ENCODE measurements around the gene GSTT2. TPM values are rescaled to one million over a fixed set of nuclear protein-coding genes. Genes with fewer than 3 reads are reported as not detected.

Gene GSTT2
- total RNA-seq, 5 donors from 2014 or later (not counting 1 experiment from before 2014, with no cell fraction given) = not detected

- peaks cover 3 to 17% of the 10 kb centered on the region in 2 experiments for H3K4me1 ChIP-seq (ENCODE audit: control insufficient read depth in 1 of 2, extremely low read depth in 1 of 2, insufficient read depth in 2 of 2, low read length in 2 of 2)
- POLR2A ChIA-PET = no interaction called here
- H3K27me3 Mint-ChIP-seq = no peaks in the 10 kb centered on the region
- DNase-seq = no peak
- H3K27ac ChIP-seq (ENCODE audit: low read length) = peak overlapping the region; percentile 85
- H3K4me1 Mint-ChIP-seq = peaks cover 30 to 52% (median 32%) of the 10 kb centered on the region in 3 donors
- ATAC-seq (replicated peaks in 1 of 4) = no peak
- H3K9me3 Mint-ChIP-seq = no peaks in the 10 kb centered on the region
- H3K27me3 ChIP-seq (replicated peaks in 1 of 2; ENCODE audit: control insufficient read depth in 2 of 2, extremely low read depth in 1 of 2, insufficient read depth in 2 of 2, low read length in 1 of 2) = peaks cover 0 to 4% of the 10 kb centered on the region in 2 experiments
- H3K9me3 ChIP-seq = no peaks in the 10 kb centered on the region
- H3K36me3 ChIP-seq (ENCODE audit: control insufficient read depth in 2 of 2, extremely low read depth in 1 of 2, insufficient read depth in 1 of 2, low read length in 1 of 2) = no peaks in the 10 kb centered on the region
- peaks cover 7% of the 10 kb centered on the region for H3K36me3 Mint-ChIP-seq
- peak overlapping the region; percentile 94 to 96 (median 94) for H3K4me3 Mint-ChIP-seq
- peak overlapping the region; percentile 78 to 99 for H3K4me3 ChIP-seq (ENCODE audit: control insufficient read depth in 1 of 2, extremely low read depth in 1 of 2, low read length in 1 of 2)
- peak overlapping the region; percentile 92 to 94 for H3K27ac Mint-ChIP-seq
- 0% methylated on average over 9 of the region's 10 CpGs for WGBS (ENCODE audit: insufficient coverage)
- CTCF ChIA-PET = interaction anchor here in 1 of 2 donors (1.4 to 2.1 kb wide), 2 partner anchors 23 to 26 kb away, joined by 4 to 6 read pairs; no protein-coding TSS in a partner anchor
These were observed 31.8 kb downstream of the GSTT2 start for GRCh38 chr22:24011735-24012068.

GRCh38 chr22:24016156-24016555 is 36.2 kb downstream of the GSTT2 start:
- ChIA-PET CTCF (interaction anchor here in 1 of 2 donors (0.7 kb wide), 2 partner anchors 328 to 1353 kb away, joined by 3 to 4 read pairs; no protein-coding TSS in a partner anchor), POLR2A (interaction anchor here in 1 of 2 donors (0.6 kb wide), 1 partner anchor 832 kb away, joined by 4 read pairs; no protein-coding TSS in a partner anchor)
- no peak overlapping the region for H3K4me3 Mint-ChIP-seq
- H3K27ac Mint-ChIP-seq = no peak overlapping the region
- ATAC-seq (replicated peaks in 1 of 4) (no peak), DNase-seq (no peak)
- Histone ChIP-seq H3K36me3 (ENCODE audit: control insufficient read depth in 2 of 2, extremely low read depth in 1 of 2, insufficient read depth in 1 of 2, low read length in 1 of 2) (no peaks in the 10 kb centered on the region), H3K9me3 (no peaks in the 10 kb centered on the region), H3K4me3 (ENCODE audit: control insufficient read depth in 1 of 2, extremely low read depth in 1 of 2, low read length in 1 of 2) (no peak overlapping the region), H3K27ac (ENCODE audit: low read length) (no peak overlapping the region), H3K4me1 (ENCODE audit: control insufficient read depth in 1 of 2, extremely low read depth in 1 of 2, insufficient read depth in 2 of 2, low read length in 2 of 2) (peaks cover 3 to 10% of the 10 kb centered on the region in 2 experiments), H3K27me3 (replicated peaks in 1 of 2; ENCODE audit: control insufficient read depth in 2 of 2, extremely low read depth in 1 of 2, insufficient read depth in 2 of 2, low read length in 1 of 2) (peaks cover 0 to 2% of the 10 kb centered on the region in 2 experiments)
- H3K27me3 Mint-ChIP-seq = no peaks in the 10 kb centered on the region
- H3K9me3 Mint-ChIP-seq = no peaks in the 10 kb centered on the region
- peaks cover 21% of the 10 kb centered on the region for H3K36me3 Mint-ChIP-seq
- H3K4me1 Mint-ChIP-seq = peaks cover 35 to 56% (median 35%) of the 10 kb centered on the region in 3 donors
- no CpG with 5 or more reads among the region's 1 CpG for WGBS (ENCODE audit: insufficient coverage)

- ATAC-seq (replicated peaks in 1 of 4) (no peak), DNase-seq (no peak)
- Histone ChIP-seq H3K27me3 (replicated peaks in 1 of 2; ENCODE audit: control insufficient read depth in 2 of 2, extremely low read depth in 1 of 2, insufficient read depth in 2 of 2, low read length in 1 of 2) (no peaks in the 10 kb centered on the region), H3K9me3 (no peaks in the 10 kb centered on the region), H3K4me1 (ENCODE audit: control insufficient read depth in 1 of 2, extremely low read depth in 1 of 2, insufficient read depth in 2 of 2, low read length in 2 of 2) (no peaks in the 10 kb centered on the region), H3K36me3 (ENCODE audit: control insufficient read depth in 2 of 2, extremely low read depth in 1 of 2, insufficient read depth in 1 of 2, low read length in 1 of 2) (peaks cover 0 to 3% of the 10 kb centered on the region in 2 donors), H3K4me3 (ENCODE audit: control insufficient read depth in 1 of 2, extremely low read depth in 1 of 2, low read length in 1 of 2) (no peak overlapping the region), H3K27ac (ENCODE audit: low read length) (no peak overlapping the region)
- H3K36me3 Mint-ChIP-seq = peaks cover 34% of the 10 kb centered on the region
- no peak overlapping the region for H3K27ac Mint-ChIP-seq
- POLR2A ChIA-PET = no interaction called here
- peaks cover 41 to 52% (median 46%) of the 10 kb centered on the region in 3 donors for H3K4me1 Mint-ChIP-seq
- no peaks in the 10 kb centered on the region for H3K27me3 Mint-ChIP-seq
- 100% methylated on average over 1 of the region's 3 CpGs for WGBS (ENCODE audit: insufficient coverage)
- H3K4me3 Mint-ChIP-seq = no peak overlapping the region
- H3K9me3 Mint-ChIP-seq = peaks cover 0 to 7% (median 0%) of the 10 kb centered on the region in 3 donors
- CTCF ChIA-PET = no interaction called here
These were observed 41.4 kb downstream of the GSTT2 start for GRCh38 chr22:24021304-24021703.

- DNase-seq (no peak), ATAC-seq (replicated peaks in 1 of 4) (peak in 3 of 4 experiments; percentile 19 to 43 (median 34))
- H3K4me1 Mint-ChIP-seq = peaks cover 43 to 56% (median 47%) of the 10 kb centered on the region in 3 donors
- no peak overlapping the region for H3K27ac ChIP-seq (ENCODE audit: low read length)
- H3K4me1 ChIP-seq (ENCODE audit: control insufficient read depth in 1 of 2, extremely low read depth in 1 of 2, insufficient read depth in 2 of 2, low read length in 2 of 2) = no peaks in the 10 kb centered on the region
- ChIA-PET POLR2A (no interaction called here), CTCF (no interaction called here)
- H3K27me3 Mint-ChIP-seq = no peaks in the 10 kb centered on the region
- H3K9me3 Mint-ChIP-seq = peaks cover 0 to 7% (median 0%) of the 10 kb centered on the region in 3 donors
- H3K4me3 ChIP-seq (ENCODE audit: control insufficient read depth in 1 of 2, extremely low read depth in 1 of 2, low read length in 1 of 2) = no peak overlapping the region
- no peaks in the 10 kb centered on the region for H3K9me3 ChIP-seq
- H3K4me3 Mint-ChIP-seq = no peak overlapping the region
- H3K27ac Mint-ChIP-seq = peak overlapping the region; percentile 70 to 76
- peaks cover 0 to 3% of the 10 kb centered on the region in 2 donors for H3K36me3 ChIP-seq (ENCODE audit: control insufficient read depth in 2 of 2, extremely low read depth in 1 of 2, insufficient read depth in 1 of 2, low read length in 1 of 2)
- H3K36me3 Mint-ChIP-seq = peaks cover 29% of the 10 kb centered on the region
- no peaks in the 10 kb centered on the region for H3K27me3 ChIP-seq (replicated peaks in 1 of 2; ENCODE audit: control insufficient read depth in 2 of 2, extremely low read depth in 1 of 2, insufficient read depth in 2 of 2, low read length in 1 of 2)
These were observed 43.4 kb downstream of the GSTT2 start for GRCh38 chr22:24023204-24023789.

- peaks cover 48 to 59% (median 51%) of the 10 kb centered on the region in 3 donors for H3K4me1 Mint-ChIP-seq
These were observed 44.4 kb downstream of the GSTT2 start for GRCh38 chr22:24024354-24024753.

GRCh38 chr22:24025475-24025874 is 45.5 kb downstream of the GSTT2 start:
- no peaks in the 10 kb centered on the region for H3K9me3 ChIP-seq
- H3K36me3 ChIP-seq (ENCODE audit: control insufficient read depth in 2 of 2, extremely low read depth in 1 of 2, insufficient read depth in 1 of 2, low read length in 1 of 2) = peaks cover 0 to 3% of the 10 kb centered on the region in 2 donors
- H3K27ac ChIP-seq (ENCODE audit: low read length) = no peak overlapping the region
- ATAC-seq (replicated peaks in 1 of 4) (no peak), DNase-seq (no peak)
- WGBS (ENCODE audit: insufficient coverage) = 67% methylated on average over 2 of the region's 6 CpGs
- Mint-ChIP-seq H3K27ac (no peak overlapping the region), H3K27me3 (no peaks in the 10 kb centered on the region), H3K9me3 (peaks cover 0 to 7% (median 0%) of the 10 kb centered on the region in 3 donors), H3K4me1 (peaks cover 51 to 65% (median 58%) of the 10 kb centered on the region in 3 donors), H3K36me3 (peaks cover 28% of the 10 kb centered on the region), H3K4me3 (no peak overlapping the region)
- ChIA-PET POLR2A (no interaction called here), CTCF (no interaction called here)
- no peak overlapping the region for H3K4me3 ChIP-seq (ENCODE audit: control insufficient read depth in 1 of 2, extremely low read depth in 1 of 2, low read length in 1 of 2)
- H3K27me3 ChIP-seq (replicated peaks in 1 of 2; ENCODE audit: control insufficient read depth in 2 of 2, extremely low read depth in 1 of 2, insufficient read depth in 2 of 2, low read length in 1 of 2) = no peaks in the 10 kb centered on the region
- peaks cover 0 to 3% of the 10 kb centered on the region in 2 experiments for H3K4me1 ChIP-seq (ENCODE audit: control insufficient read depth in 1 of 2, extremely low read depth in 1 of 2, insufficient read depth in 2 of 2, low read length in 2 of 2)

More at GRCh38 chr22:24024354-24024753, 44.4 kb downstream of the GSTT2 start:
- Histone ChIP-seq H3K27me3 (replicated peaks in 1 of 2; ENCODE audit: control insufficient read depth in 2 of 2, extremely low read depth in 1 of 2, insufficient read depth in 2 of 2, low read length in 1 of 2) (no peaks in the 10 kb centered on the region), H3K36me3 (ENCODE audit: control insufficient read depth in 2 of 2, extremely low read depth in 1 of 2, insufficient read depth in 1 of 2, low read length in 1 of 2) (peaks cover 0 to 3% of the 10 kb centered on the region in 2 donors), H3K4me1 (ENCODE audit: control insufficient read depth in 1 of 2, extremely low read depth in 1 of 2, insufficient read depth in 2 of 2, low read length in 2 of 2) (peaks cover 0 to 3% of the 10 kb centered on the region in 2 experiments), H3K27ac (ENCODE audit: low read length) (no peak overlapping the region), H3K4me3 (ENCODE audit: control insufficient read depth in 1 of 2, extremely low read depth in 1 of 2, low read length in 1 of 2) (no peak overlapping the region), H3K9me3 (no peaks in the 10 kb centered on the region)
- Mint-ChIP-seq H3K27me3 (no peaks in the 10 kb centered on the region), H3K4me3 (no peak overlapping the region), H3K9me3 (peaks cover 0 to 7% (median 0%) of the 10 kb centered on the region in 3 donors), H3K27ac (no peak overlapping the region), H3K36me3 (peaks cover 25% of the 10 kb centered on the region)
- DNase-seq (no peak), ATAC-seq (replicated peaks in 1 of 4) (no peak)
- POLR2A ChIA-PET = no interaction called here
- CTCF ChIA-PET = no interaction called here
- WGBS (ENCODE audit: insufficient coverage) = no CpG with 5 or more reads among the region's 3 CpGs
